Stomach (tissue), 9 donors: ENCODE results near the gene ATG9B. TPM values are rescaled to one million over a fixed set of nuclear protein-coding genes. Genes with fewer than 3 reads are reported as not detected.

Experiments used
- DNase-seq, 2 donors: peaks; one replicate each; pipeline versions ENCODE4 v3.0.0 to v3.0.0-alpha.2; 2013 to 2019
- H3K27ac ChIP-seq, 5 donors: fragments of 200-600 bp in 4 of 5; sonication (generic) in 4 of 5; one replicate each; pipeline ENCODE4 v1.5.1; 2013 to 2019; ENCODE audit warnings: mild to moderate bottlenecking in 1 of 5, moderate library complexity in 1 of 5
- H3K27me3 ChIP-seq, 3 donors: fragments of 200-600 bp; sonication (generic); one replicate each; pipeline ENCODE4 v1.5.1; 2017 to 2019; ENCODE audit warnings: mixed run types in 1 of 3
- H3K36me3 ChIP-seq, 4 donors: fragments of 200-600 bp; sonication (generic); 1 replicate in 3 of 4; 2 replicates in 1 of 4; pipeline ENCODE4 v1.5.1; 2016 to 2019
- H3K4me1 ChIP-seq, 4 donors: fragments of 200-600 bp; sonication (generic); one replicate each; pipeline ENCODE4 v1.5.1; 2016 to 2019
- H3K4me3 ChIP-seq, 4 donors: fragments of 200-600 bp; sonication (generic) in 3 of 4; one replicate each; pipeline ENCODE4 v1.5.1; 2016 to 2019; ENCODE audit warnings: mild to moderate bottlenecking in 1 of 4
- H3K9me3 ChIP-seq, 4 donors: fragments of 200-600 bp; sonication (generic); one replicate each; pipeline ENCODE4 v1.5.1; 2016 to 2019
- EP300 ChIP-seq: sonication (generic); formaldehyde crosslinking; IDR thresholded peaks from one replicate; pipeline ENCODE4 v1.6.1; 2017; ENCODE audit warnings: antibody characterized with exemption
- POLR2A ChIP-seq, 4 donors: fragments of 450-650 bp; IDR thresholded peaks; one replicate each; pipeline ENCODE4 v1.6.1; 2016; ENCODE audit warnings: antibody characterized with exemption in 4 of 4, control low read depth in 2 of 4, mild to moderate bottlenecking in 1 of 4, moderate library complexity in 1 of 4
- POLR2AphosphoS5 ChIP-seq, 3 donors: sonication (generic); formaldehyde crosslinking; IDR thresholded peaks; one replicate each; pipeline ENCODE4 v1.6.1; 2016; ENCODE audit warnings: antibody characterized with exemption in 3 of 3
- WGBS, 5 donors: extraction: QIAGEN DNeasy Blood & Tissue Kit in 3 of 5; methylation state at CpG; one replicate each; pipeline versions ENCODE4 v1.1.5 to v1.1.7; 2013 to 2018; 5-methylcytosine and 5-hydroxymethylcytosine counted together
- intact Hi-C: fragments of 100-400 bp; cut with DNase I; formaldehyde crosslinking; loops from one replicate; pipeline ENCODE4 v1.15.1; 2023; ENCODE audit warnings: low total_unique reads
- polyA plus RNA-seq, 3 donors: library from polyadenylated mRNA; stranded (reverse); fragments of 200-250 nt; gene quantifications; one replicate each; pipeline ENCODE4 v1.2.3, GENCODE V29; 2013
- total RNA-seq, 5 donors: library from RNA; depleted of rRNA; stranded (reverse); fragments of >200 nt; gene quantifications; one replicate each; pipeline versions ENCODE4 v1.1.0 to v1.2.3, GENCODE V29; 2014 to 2016
- TF ChIP-seq, protein P1 (sequence below), 7 experiments: fragments of 450-650 bp in 4 of 7; fragments of 200-600 bp in 3 of 7; sonication (generic) in 3 of 7; IDR thresholded peaks; one replicate each; pipeline ENCODE4 v1.5.1; 2016 to 2019; ENCODE audit warnings: antibody characterized with exemption in 7 of 7, control low read depth in 2 of 7, mild to moderate bottlenecking in 1 of 7
- donor health status: healthy with polysubstance abuse.
- donor health status: Bipolar disorder and iron deficiency.
- donor health status: healthy.

Gene ATG9B
- total and polyA plus RNA-seq, 8 donors: 0.31 to 33.0 (median 8.8) TPM; not detected in 4

DNA sequence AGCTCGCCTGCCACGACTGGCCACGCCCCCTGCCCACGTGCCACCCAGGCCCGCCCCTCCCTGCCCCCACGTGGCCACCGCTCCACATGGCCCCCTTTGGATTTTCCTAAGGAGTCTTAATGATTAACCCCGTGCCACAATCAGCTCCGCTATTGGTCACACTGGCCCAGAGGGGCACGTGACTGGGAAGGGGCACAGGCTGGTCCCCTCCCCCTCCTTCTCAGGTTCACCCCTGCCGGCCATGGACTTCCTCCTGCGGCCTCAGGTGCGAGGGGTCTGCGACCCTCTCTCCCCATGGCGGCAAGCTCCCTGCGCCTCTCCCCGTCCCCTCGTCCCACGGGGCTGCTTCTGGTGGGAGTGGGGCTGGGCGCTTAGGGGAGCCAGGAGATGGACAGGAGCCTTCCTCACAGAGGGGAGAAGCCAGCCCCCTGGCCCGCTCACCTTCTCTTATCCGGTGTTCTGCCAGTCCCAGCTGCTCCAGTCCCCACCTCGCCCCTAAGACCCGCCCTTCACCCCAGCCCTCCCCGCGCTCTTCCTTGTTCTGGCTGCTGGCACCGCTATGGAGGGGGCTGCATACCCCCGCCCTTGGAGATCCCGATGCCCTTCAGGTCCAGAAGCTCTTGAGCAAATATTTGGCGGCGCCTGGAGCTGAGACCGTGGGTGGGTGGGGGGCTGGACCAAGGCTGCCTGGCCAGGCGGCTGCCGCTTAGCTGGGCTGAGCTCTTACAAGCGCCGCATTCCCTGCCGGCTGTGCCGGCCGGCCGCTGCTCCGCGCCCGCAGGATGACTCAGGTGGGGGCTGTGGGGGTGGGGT, 38.3 kb upstream of the ATG9B start:
- peak overlapping the region; percentile 37 to 94 (median 59) for H3K4me3 ChIP-seq
- peak; percentile 91 to 95 for DNase-seq
- WGBS, 5 donors: 22 to 52% (median 36%) methylated on average over 25 to 43 of the region's 43 CpGs
- no peaks in the 10 kb centered on the region for H3K9me3 ChIP-seq
- H3K27me3 ChIP-seq: no peaks in the 10 kb centered on the region
- peak in 1 of 3 donors; percentile 48 for TF ChIP-seq POLR2AphosphoS5 (IDR thresholded peaks at IDR 0.05)
- no peak for TF ChIP-seq POLR2A (IDR thresholded peaks at IDR 0.05)
- no peak for TF ChIP-seq EP300
- TF ChIP-seq, protein P1, sequence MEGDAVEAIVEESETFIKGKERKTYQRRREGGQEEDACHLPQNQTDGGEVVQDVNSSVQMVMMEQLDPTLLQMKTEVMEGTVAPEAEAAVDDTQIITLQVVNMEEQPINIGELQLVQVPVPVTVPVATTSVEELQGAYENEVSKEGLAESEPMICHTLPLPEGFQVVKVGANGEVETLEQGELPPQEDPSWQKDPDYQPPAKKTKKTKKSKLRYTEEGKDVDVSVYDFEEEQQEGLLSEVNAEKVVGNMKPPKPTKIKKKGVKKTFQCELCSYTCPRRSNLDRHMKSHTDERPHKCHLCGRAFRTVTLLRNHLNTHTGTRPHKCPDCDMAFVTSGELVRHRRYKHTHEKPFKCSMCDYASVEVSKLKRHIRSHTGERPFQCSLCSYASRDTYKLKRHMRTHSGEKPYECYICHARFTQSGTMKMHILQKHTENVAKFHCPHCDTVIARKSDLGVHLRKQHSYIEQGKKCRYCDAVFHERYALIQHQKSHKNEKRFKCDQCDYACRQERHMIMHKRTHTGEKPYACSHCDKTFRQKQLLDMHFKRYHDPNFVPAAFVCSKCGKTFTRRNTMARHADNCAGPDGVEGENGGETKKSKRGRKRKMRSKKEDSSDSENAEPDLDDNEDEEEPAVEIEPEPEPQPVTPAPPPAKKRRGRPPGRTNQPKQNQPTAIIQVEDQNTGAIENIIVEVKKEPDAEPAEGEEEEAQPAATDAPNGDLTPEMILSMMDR (IDR thresholded peaks at IDR 0.05): no peak
- peaks cover 46 to 66% (median 53%) of the 10 kb centered on the region in 4 donors for H3K4me1 ChIP-seq
- H3K36me3 ChIP-seq: peaks cover 36 to 43% (median 39%) of the 10 kb centered on the region in 4 donors
- peak overlapping the region; percentile 86 to 97 (median 96) for H3K27ac ChIP-seq
- intact Hi-C loops: loop anchor here (10.0 kb wide), 1 partner anchor 52 kb away; no protein-coding TSS in a partner anchor

DNA sequence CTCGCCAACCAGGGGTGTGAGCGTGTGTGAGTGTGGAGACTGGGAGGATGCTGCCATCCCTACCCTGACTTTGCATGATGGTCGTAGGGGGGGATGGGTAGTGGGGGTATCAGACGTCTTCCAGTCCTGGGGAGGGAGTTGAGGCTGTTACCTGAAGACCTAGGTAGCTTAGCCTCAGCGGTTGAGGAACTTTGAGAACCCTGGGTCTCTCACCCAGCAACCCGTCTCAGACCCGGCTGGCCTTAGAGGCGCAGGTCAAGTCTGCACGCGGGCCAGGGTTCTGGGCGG, 37.8 kb upstream of the ATG9B start:
- H3K4me1 ChIP-seq: peaks cover 50 to 70% (median 58%) of the 10 kb centered on the region in 4 donors
- H3K9me3 ChIP-seq: no peaks in the 10 kb centered on the region
- intact Hi-C loops: loop anchor here (10.0 kb wide), 1 partner anchor 53 kb away; no protein-coding TSS in a partner anchor
- no peak for DNase-seq
- H3K4me3 ChIP-seq: peak overlapping the region in 3 of 4 donors; percentile 37 to 94 (median 69)
- WGBS, 5 donors: 34 to 58% (median 36%) methylated on average over 5 to 11 of the region's 11 CpGs
- H3K36me3 ChIP-seq: peaks cover 31 to 38% (median 34%) of the 10 kb centered on the region in 4 donors
- TF ChIP-seq POLR2A (IDR thresholded peaks at IDR 0.05) (no peak), POLR2AphosphoS5 (IDR thresholded peaks at IDR 0.05) (no peak), EP300 (no peak)
- TF ChIP-seq, protein P1 (IDR thresholded peaks at IDR 0.05): no peak
- H3K27me3 ChIP-seq: no peaks in the 10 kb centered on the region
- H3K27ac ChIP-seq: peak overlapping the region; percentile 91 to 97 (median 96)

DNA sequence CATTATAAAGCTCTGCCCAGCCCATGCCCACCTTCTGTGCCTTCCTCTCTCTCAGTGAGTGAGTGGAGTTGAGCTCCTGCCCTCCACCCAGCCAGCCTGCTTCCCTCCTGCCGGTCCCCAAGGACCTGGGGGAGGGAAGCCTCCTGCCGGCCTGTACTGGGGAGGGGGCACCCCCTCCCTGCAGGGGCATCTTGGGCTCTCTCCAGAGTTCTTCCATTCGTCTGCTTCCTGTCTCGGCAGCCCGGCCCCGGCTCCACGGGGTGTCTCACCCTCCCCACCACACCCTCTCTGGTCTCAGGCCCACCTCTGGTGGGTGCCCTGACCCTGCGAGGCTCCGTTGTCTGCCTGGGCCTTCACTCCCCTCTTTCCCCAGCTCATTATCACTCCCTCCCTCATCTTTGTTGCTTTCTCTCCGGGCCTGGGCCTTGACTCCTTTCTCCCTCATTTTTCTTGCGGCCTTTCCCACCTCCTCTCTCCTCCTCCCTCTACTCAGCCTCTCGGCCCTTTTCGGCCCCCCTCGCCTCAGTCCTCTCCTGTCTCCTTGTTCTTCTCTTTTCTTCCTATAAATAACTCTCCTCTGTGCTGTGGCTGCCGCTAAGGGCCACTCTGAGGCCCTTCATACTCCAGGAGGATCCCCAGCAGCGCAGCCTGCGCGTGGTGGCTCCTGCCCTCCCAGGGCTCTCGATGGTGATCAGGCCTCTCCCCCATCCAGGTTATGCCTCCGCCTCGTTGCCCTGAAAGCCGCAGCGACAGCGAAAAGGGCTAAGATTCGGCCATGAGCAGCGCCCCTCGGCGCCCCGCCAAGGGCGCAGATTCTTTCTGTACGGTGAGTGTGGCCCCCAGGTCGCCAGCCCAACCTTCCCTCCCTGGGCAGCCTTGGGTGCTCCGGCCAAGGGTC, 37.2 kb upstream of the ATG9B start:
- no peak for DNase-seq
- WGBS, 5 donors: 55 to 66% (median 57%) methylated on average over 31 to 33 of the region's 33 CpGs

More for the DNA sequence above, 37.2 kb upstream of the ATG9B start:
- Histone ChIP-seq H3K27me3 (no peaks in the 10 kb centered on the region), H3K4me3 (peak overlapping the region; percentile 69 to 94 (median 82)), H3K27ac (peak overlapping the region; percentile 91 to 97 (median 96)), H3K4me1 (peaks cover 55 to 76% (median 64%) of the 10 kb centered on the region in 4 donors), H3K9me3 (no peaks in the 10 kb centered on the region), H3K36me3 (peaks cover 25 to 32% (median 28%) of the 10 kb centered on the region in 4 donors)
- TF ChIP-seq POLR2A (IDR thresholded peaks at IDR 0.05) (no peak), POLR2AphosphoS5 (IDR thresholded peaks at IDR 0.05) (no peak), EP300 (no peak)
- TF ChIP-seq, protein P1 (IDR thresholded peaks at IDR 0.05): no peak
- intact Hi-C loops: loop anchor here (10.0 kb wide), 1 partner anchor 53 kb away; no protein-coding TSS in a partner anchor
